Neuron (in vitro differentiated cells): Measurements from ENCODE around the gene ACIN1.

ENCODE experiments used
- H2AFZ ChIP-seq: one replicate; pipeline ENCODE4 v1.6.1; 2013; ENCODE audit warnings: low read depth, mild to moderate bottlenecking, inconsistent platforms, low read length, moderate library complexity
- H3K27me3 ChIP-seq: one replicate; pipeline ENCODE4 v1.6.1; 2013; ENCODE audit warnings: low read length; ENCODE audit not compliant: insufficient read depth
- H3K36me3 ChIP-seq: one replicate; pipeline ENCODE4 v1.6.1; 2013; ENCODE audit warnings: low read length; ENCODE audit not compliant: insufficient read depth
- H3K4me1 ChIP-seq: one replicate; pipeline ENCODE4 v1.6.1; 2013; ENCODE audit warnings: low read length; ENCODE audit not compliant: insufficient read depth
- H3K4me3 ChIP-seq: 2 replicates; pipeline ENCODE4 v1.5.1; 2013; ENCODE audit warnings: mild to moderate bottlenecking, low read length, moderate library complexity
- H3K9me3 ChIP-seq: one replicate; pipeline ENCODE4 v1.6.1; 2013; ENCODE audit warnings: low read length

ACIN1 gene

GRCh38 chr14:23130871-23131270 lies 35.9 kb upstream of the ACIN1 start:
- no peak overlapping the region for H2AFZ ChIP-seq
- H3K9me3 ChIP-seq = no peaks in the 10 kb centered on the region
- no peaks in the 10 kb centered on the region for H3K27me3 ChIP-seq
- H3K4me1 ChIP-seq = no peaks in the 10 kb centered on the region
- no peak overlapping the region for H3K4me3 ChIP-seq
- no peaks in the 10 kb centered on the region for H3K36me3 ChIP-seq

DNA sequence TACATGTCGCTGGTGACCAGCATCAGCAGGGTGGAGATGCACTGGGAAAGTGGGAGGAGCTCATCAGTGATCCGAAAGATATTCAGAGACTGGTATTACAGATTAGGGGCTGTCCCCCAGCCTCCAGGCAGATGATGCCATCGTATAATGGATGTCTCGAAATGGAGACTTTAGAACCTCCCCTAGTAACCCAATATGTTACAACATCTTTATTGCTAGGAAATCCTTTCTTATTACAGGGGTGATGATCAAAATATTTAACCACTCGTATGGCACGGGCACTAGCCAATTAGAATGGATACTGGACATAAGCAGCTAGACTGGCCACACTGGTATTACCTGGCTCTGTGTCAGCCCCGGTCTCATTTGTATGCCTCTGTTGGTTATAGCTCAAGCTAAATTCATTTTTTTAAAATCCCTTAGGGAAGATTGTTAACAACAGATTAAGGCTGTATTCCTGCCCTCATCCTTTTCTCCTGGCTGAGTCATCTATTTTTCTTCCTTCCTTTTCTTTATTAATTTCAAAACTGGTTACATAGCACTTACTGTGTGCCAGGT lies 34.9 kb upstream of the ACIN1 start:
- H3K9me3 ChIP-seq = no peaks in the 10 kb centered on the region
- no peaks in the 10 kb centered on the region for H3K36me3 ChIP-seq
- no peaks in the 10 kb centered on the region for H3K27me3 ChIP-seq
- H3K4me1 ChIP-seq = no peaks in the 10 kb centered on the region
- H3K4me3 ChIP-seq = no peak overlapping the region
- H2AFZ ChIP-seq = no peak overlapping the region

- no peaks in the 10 kb centered on the region for H3K36me3 ChIP-seq
- H3K4me3 ChIP-seq = no peak overlapping the region
- no peaks in the 10 kb centered on the region for H3K4me1 ChIP-seq
- H3K27me3 ChIP-seq = no peaks in the 10 kb centered on the region
- H2AFZ ChIP-seq = no peak overlapping the region
- H3K9me3 ChIP-seq = no peaks in the 10 kb centered on the region
Observed at GRCh38 chr14:23128969-23129758, 34.2 kb upstream of the ACIN1 start.

DNA sequence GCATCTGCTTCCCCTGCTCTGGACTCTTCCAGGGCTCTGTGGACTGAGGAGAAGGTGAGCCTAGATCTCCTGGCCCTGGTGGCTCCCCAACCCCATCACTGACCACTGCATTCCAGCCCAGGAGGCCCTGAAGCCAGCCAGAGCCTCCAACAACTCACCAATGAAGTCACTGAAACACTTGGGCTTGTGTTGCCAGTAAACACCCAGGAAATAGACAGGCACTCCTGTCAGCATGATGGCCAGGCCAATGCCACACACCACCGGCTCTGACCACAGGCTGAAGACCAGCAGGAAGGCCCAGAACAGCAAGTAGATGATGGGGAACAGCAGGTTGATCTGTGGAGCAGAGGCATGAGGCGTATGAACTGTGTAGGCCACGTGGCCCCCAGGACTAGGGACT lies 32.9 kb upstream of the ACIN1 start:
- Histone ChIP-seq H3K27me3 (no peaks in the 10 kb centered on the region), H3K9me3 (no peaks in the 10 kb centered on the region), H3K4me1 (no peaks in the 10 kb centered on the region), H3K4me3 (no peak overlapping the region), H3K36me3 (no peaks in the 10 kb centered on the region), H2AFZ (no peak overlapping the region)

- no peak overlapping the region for H2AFZ ChIP-seq
- no peaks in the 10 kb centered on the region for H3K27me3 ChIP-seq
- no peaks in the 10 kb centered on the region for H3K9me3 ChIP-seq
- H3K4me1 ChIP-seq = no peaks in the 10 kb centered on the region
- no peak overlapping the region for H3K4me3 ChIP-seq
- no peaks in the 10 kb centered on the region for H3K36me3 ChIP-seq
Observed at GRCh38 chr14:23126548-23127278, 31.8 kb upstream of the ACIN1 start.

GRCh38 chr14:23125933-23126524 lies 31.1 kb upstream of the ACIN1 start:
- Histone ChIP-seq H3K9me3 (no peaks in the 10 kb centered on the region), H3K4me3 (no peak overlapping the region), H3K27me3 (no peaks in the 10 kb centered on the region), H3K4me1 (peaks cover 6% of the 10 kb centered on the region), H2AFZ (no peak overlapping the region), H3K36me3 (no peaks in the 10 kb centered on the region)

- Histone ChIP-seq H3K4me3 (no peak overlapping the region), H3K4me1 (peaks cover 7% of the 10 kb centered on the region), H2AFZ (no peak overlapping the region), H3K36me3 (no peaks in the 10 kb centered on the region), H3K9me3 (no peaks in the 10 kb centered on the region), H3K27me3 (no peaks in the 10 kb centered on the region)
Observed at GRCh38 chr14:23125011-23125410, 30.1 kb upstream of the ACIN1 start.

DNA sequence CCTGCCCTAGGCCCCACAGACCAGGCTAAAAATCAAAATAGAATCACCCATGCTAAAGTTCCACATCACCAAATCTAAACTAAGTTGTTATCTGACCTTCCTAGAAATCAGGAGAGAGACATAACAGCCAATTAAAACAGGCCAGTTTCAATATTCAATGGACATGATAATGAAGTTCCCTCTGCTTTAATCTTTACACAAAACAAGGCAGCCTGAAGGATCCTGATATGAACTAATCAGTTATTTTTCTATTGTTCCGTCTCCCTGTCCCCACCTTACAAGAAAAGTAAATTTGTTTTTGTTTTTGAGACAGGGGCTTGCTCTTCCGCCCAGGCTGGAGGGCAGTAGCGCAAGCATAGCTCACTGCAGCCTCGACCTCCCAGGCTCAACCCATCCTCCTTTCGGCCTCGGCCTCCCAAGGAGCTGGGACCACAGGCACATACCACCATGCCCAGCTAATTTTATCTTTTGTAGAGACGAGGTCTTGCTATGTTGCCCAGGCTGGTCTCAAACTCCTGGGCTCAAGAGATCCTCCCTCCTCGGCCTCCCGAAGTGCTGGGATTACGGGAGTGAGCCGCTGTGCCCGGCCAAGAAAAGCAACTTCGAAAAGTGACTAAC lies 29.5 kb upstream of the ACIN1 start:
- H3K27me3 ChIP-seq = no peaks in the 10 kb centered on the region
- peaks cover 7% of the 10 kb centered on the region for H3K4me1 ChIP-seq
- H3K36me3 ChIP-seq = no peaks in the 10 kb centered on the region
- no peak overlapping the region for H3K4me3 ChIP-seq
- no peak overlapping the region for H2AFZ ChIP-seq
- no peaks in the 10 kb centered on the region for H3K9me3 ChIP-seq

GRCh38 chr14:23123419-23123818 lies 28.5 kb upstream of the ACIN1 start:
- H3K9me3 ChIP-seq = no peaks in the 10 kb centered on the region

GRCh38 chr14:23122086-23122485 lies 27.1 kb upstream of the ACIN1 start:
- Histone ChIP-seq H3K36me3 (no peaks in the 10 kb centered on the region), H3K9me3 (no peaks in the 10 kb centered on the region), H3K4me3 (no peak overlapping the region), H3K27me3 (no peaks in the 10 kb centered on the region), H3K4me1 (peaks cover 7% of the 10 kb centered on the region), H2AFZ (no peak overlapping the region)

More at GRCh38 chr14:23123419-23123818, 28.5 kb upstream of the ACIN1 start:
- Histone ChIP-seq H3K4me3 (no peak overlapping the region), H3K36me3 (no peaks in the 10 kb centered on the region), H3K27me3 (no peaks in the 10 kb centered on the region), H3K4me1 (peaks cover 7% of the 10 kb centered on the region), H2AFZ (no peak overlapping the region)

GRCh38 chr14:23121361-23121771 lies 26.4 kb upstream of the ACIN1 start:
- Histone ChIP-seq H3K36me3 (no peaks in the 10 kb centered on the region), H3K27me3 (no peaks in the 10 kb centered on the region), H3K4me1 (peaks cover 7% of the 10 kb centered on the region), H2AFZ (no peak overlapping the region), H3K4me3 (no peak overlapping the region), H3K9me3 (no peaks in the 10 kb centered on the region)

- Histone ChIP-seq H3K9me3 (no peaks in the 10 kb centered on the region), H3K36me3 (no peaks in the 10 kb centered on the region), H3K4me3 (no peak overlapping the region), H3K27me3 (no peaks in the 10 kb centered on the region), H2AFZ (no peak overlapping the region), H3K4me1 (peaks cover 7% of the 10 kb centered on the region)
Observed at GRCh38 chr14:23120541-23121251, 25.8 kb upstream of the ACIN1 start.
